Measurements from ENCODE around the gene CLPSL2.

The CLPSL2 gene

DNA sequence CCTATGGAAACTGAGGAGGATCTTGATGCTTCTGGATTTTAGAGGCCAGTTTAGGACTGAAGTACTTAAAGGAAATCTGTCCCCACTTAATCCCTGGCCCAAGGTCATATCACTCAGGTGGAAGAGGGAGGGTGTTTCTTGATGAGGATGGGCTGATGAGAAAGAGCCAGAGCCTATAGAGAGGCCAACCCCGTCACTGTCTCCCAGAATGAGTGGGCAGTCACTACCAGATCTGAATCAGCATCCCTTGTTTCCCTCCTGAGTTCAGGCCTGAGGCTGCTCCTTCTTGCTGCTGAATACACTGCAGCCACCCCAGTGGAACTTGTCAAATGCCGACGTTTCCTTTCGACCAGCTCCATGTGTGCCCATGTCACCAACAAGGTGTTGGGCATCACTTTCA, 24.8 kb upstream of the CLPSL2 start:
- Histone ChIP-seq H3K4me3 (ENCODE audit: low read depth in 1 of 2, low read length in 2 of 2) (no peak overlapping the region), H3K4me1 (ENCODE audit: control insufficient read depth in 1 of 2, insufficient read depth in 2 of 2, low read length in 2 of 2) (no peaks in the 10 kb centered on the region), H3K36me3 (ENCODE audit: control insufficient read depth in 1 of 2, insufficient read depth in 2 of 2, low read length in 2 of 2) (no peaks in the 10 kb centered on the region), H3K9me3 (ENCODE audit: control insufficient read depth in 1 of 2, low read length in 2 of 2) (peaks cover 0 to 6% of the 10 kb centered on the region in 2 donors), H3K27me3 (ENCODE audit: low read depth, low read length) (no peaks in the 10 kb centered on the region), H3K27ac (ENCODE audit: low read length) (no peak overlapping the region)

GRCh38 chr6:35752330-35752729, 24.1 kb upstream of the CLPSL2 start:
- H3K27me3 ChIP-seq (ENCODE audit: low read depth, low read length): no peaks in the 10 kb centered on the region
- H3K27ac ChIP-seq (ENCODE audit: low read length): no peak overlapping the region
- H3K36me3 ChIP-seq (ENCODE audit: control insufficient read depth in 1 of 2, insufficient read depth in 2 of 2, low read length in 2 of 2): no peaks in the 10 kb centered on the region
- H3K9me3 ChIP-seq (ENCODE audit: control insufficient read depth in 1 of 2, low read length in 2 of 2): peaks cover 0 to 4% of the 10 kb centered on the region in 2 donors
- no peaks in the 10 kb centered on the region for H3K4me1 ChIP-seq (ENCODE audit: control insufficient read depth in 1 of 2, insufficient read depth in 2 of 2, low read length in 2 of 2)
- H3K4me3 ChIP-seq (ENCODE audit: low read depth in 1 of 2, low read length in 2 of 2): no peak overlapping the region

GRCh38 chr6:35754452-35755277, 21.7 kb upstream of the CLPSL2 start:
- no peaks in the 10 kb centered on the region for H3K4me1 ChIP-seq (ENCODE audit: control insufficient read depth in 1 of 2, insufficient read depth in 2 of 2, low read length in 2 of 2)
- H3K27ac ChIP-seq (ENCODE audit: low read length): no peak overlapping the region
- no peaks in the 10 kb centered on the region for H3K27me3 ChIP-seq (ENCODE audit: low read depth, low read length)
- H3K9me3 ChIP-seq (ENCODE audit: control insufficient read depth in 1 of 2, low read length in 2 of 2): no peaks in the 10 kb centered on the region
- no peaks in the 10 kb centered on the region for H3K36me3 ChIP-seq (ENCODE audit: control insufficient read depth in 1 of 2, insufficient read depth in 2 of 2, low read length in 2 of 2)
- H3K4me3 ChIP-seq (ENCODE audit: low read depth in 1 of 2, low read length in 2 of 2): no peak overlapping the region

- Histone ChIP-seq H3K36me3 (ENCODE audit: control insufficient read depth in 1 of 2, insufficient read depth in 2 of 2, low read length in 2 of 2) (no peaks in the 10 kb centered on the region), H3K27ac (ENCODE audit: low read length) (no peak overlapping the region), H3K4me1 (ENCODE audit: control insufficient read depth in 1 of 2, insufficient read depth in 2 of 2, low read length in 2 of 2) (no peaks in the 10 kb centered on the region), H3K27me3 (ENCODE audit: low read depth, low read length) (no peaks in the 10 kb centered on the region), H3K9me3 (ENCODE audit: control insufficient read depth in 1 of 2, low read length in 2 of 2) (no peaks in the 10 kb centered on the region), H3K4me3 (ENCODE audit: low read depth in 1 of 2, low read length in 2 of 2) (no peak overlapping the region)
These were observed 21.0 kb upstream of the CLPSL2 start for GRCh38 chr6:35755278-35755924.

GRCh38 chr6:35757456-35758123, 18.8 kb upstream of the CLPSL2 start:
- Histone ChIP-seq H3K4me3 (ENCODE audit: low read depth in 1 of 2, low read length in 2 of 2) (no peak overlapping the region), H3K9me3 (ENCODE audit: control insufficient read depth in 1 of 2, low read length in 2 of 2) (no peaks in the 10 kb centered on the region), H3K27me3 (ENCODE audit: low read depth, low read length) (no peaks in the 10 kb centered on the region)

DNA sequence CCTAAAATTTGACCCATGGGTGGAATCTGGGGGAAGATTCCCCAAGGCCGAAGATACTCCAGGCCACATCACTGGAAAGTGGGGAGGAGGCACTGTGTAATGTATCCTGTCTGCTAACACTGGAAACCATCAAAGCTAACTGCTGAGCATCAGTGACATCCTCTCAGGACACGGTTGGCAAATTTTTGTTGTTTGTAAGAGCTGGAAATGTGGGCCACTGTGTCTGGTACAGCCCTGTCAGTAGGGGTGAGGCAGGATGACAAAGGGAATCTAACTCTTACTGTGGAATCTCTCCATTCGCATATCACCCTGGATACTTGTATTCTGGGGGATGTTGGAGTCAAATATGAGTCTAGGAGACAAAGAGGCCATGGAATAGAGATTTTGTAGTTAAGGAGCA, 17.0 kb upstream of the CLPSL2 start:
- no peaks in the 10 kb centered on the region for H3K36me3 ChIP-seq (ENCODE audit: control insufficient read depth in 1 of 2, insufficient read depth in 2 of 2, low read length in 2 of 2)
- no peak overlapping the region for H3K4me3 ChIP-seq (ENCODE audit: low read depth in 1 of 2, low read length in 2 of 2)
- no peaks in the 10 kb centered on the region for H3K4me1 ChIP-seq (ENCODE audit: control insufficient read depth in 1 of 2, insufficient read depth in 2 of 2, low read length in 2 of 2)
- no peak overlapping the region for H3K27ac ChIP-seq (ENCODE audit: low read length)
- H3K9me3 ChIP-seq (ENCODE audit: control insufficient read depth in 1 of 2, low read length in 2 of 2): no peaks in the 10 kb centered on the region
- peaks cover 16% of the 10 kb centered on the region for H3K27me3 ChIP-seq (ENCODE audit: low read depth, low read length)

More at GRCh38 chr6:35757456-35758123, 18.8 kb upstream of the CLPSL2 start:
- no peaks in the 10 kb centered on the region for H3K36me3 ChIP-seq (ENCODE audit: control insufficient read depth in 1 of 2, insufficient read depth in 2 of 2, low read length in 2 of 2)
- no peak overlapping the region for H3K27ac ChIP-seq (ENCODE audit: low read length)
- H3K4me1 ChIP-seq (ENCODE audit: control insufficient read depth in 1 of 2, insufficient read depth in 2 of 2, low read length in 2 of 2): no peaks in the 10 kb centered on the region

GRCh38 chr6:35765739-35766138, 10.7 kb upstream of the CLPSL2 start:
- Histone ChIP-seq H3K4me3 (ENCODE audit: low read depth in 1 of 2, low read length in 2 of 2) (no peak overlapping the region), H3K27ac (ENCODE audit: low read length) (no peak overlapping the region), H3K36me3 (ENCODE audit: control insufficient read depth in 1 of 2, insufficient read depth in 2 of 2, low read length in 2 of 2) (no peaks in the 10 kb centered on the region), H3K4me1 (ENCODE audit: control insufficient read depth in 1 of 2, insufficient read depth in 2 of 2, low read length in 2 of 2) (no peaks in the 10 kb centered on the region), H3K27me3 (ENCODE audit: low read depth, low read length) (peaks cover 18% of the 10 kb centered on the region), H3K9me3 (ENCODE audit: control insufficient read depth in 1 of 2, low read length in 2 of 2) (no peaks in the 10 kb centered on the region)

DNA sequence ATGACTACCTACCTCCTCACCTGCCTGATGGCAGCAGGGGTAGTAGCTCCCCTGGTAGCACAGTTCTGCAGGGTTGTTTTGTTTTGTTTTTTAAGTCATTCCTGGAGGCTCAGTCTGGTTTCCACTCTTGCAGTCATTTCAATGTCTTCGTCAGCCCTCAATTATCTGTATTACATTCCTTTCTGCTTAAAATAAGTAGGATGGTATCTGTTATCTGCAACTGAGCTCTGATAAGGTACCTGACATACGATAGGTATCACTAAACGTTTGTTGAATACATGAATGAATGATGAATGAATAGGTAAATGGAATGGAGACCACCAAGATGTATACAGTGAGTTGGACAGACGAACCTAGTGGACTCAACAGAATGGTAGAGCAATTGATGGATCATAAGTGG, 7.2 kb upstream of the CLPSL2 start:
- H3K4me1 ChIP-seq (ENCODE audit: control insufficient read depth in 1 of 2, insufficient read depth in 2 of 2, low read length in 2 of 2): no peaks in the 10 kb centered on the region
- H3K4me3 ChIP-seq (ENCODE audit: low read depth in 1 of 2, low read length in 2 of 2): no peak overlapping the region
- no peaks in the 10 kb centered on the region for H3K36me3 ChIP-seq (ENCODE audit: control insufficient read depth in 1 of 2, insufficient read depth in 2 of 2, low read length in 2 of 2)
- H3K27ac ChIP-seq (ENCODE audit: low read length): no peak overlapping the region
- no peaks in the 10 kb centered on the region for H3K9me3 ChIP-seq (ENCODE audit: control insufficient read depth in 1 of 2, low read length in 2 of 2)
- peaks cover 4% of the 10 kb centered on the region for H3K27me3 ChIP-seq (ENCODE audit: low read depth, low read length)

- no peak overlapping the region for H3K4me3 ChIP-seq (ENCODE audit: low read depth in 1 of 2, low read length in 2 of 2)
- no peak overlapping the region for H3K27ac ChIP-seq (ENCODE audit: low read length)
- H3K9me3 ChIP-seq (ENCODE audit: control insufficient read depth in 1 of 2, low read length in 2 of 2): no peaks in the 10 kb centered on the region
- H3K4me1 ChIP-seq (ENCODE audit: control insufficient read depth in 1 of 2, insufficient read depth in 2 of 2, low read length in 2 of 2): peaks cover 0 to 1% of the 10 kb centered on the region in 2 donors
- no peaks in the 10 kb centered on the region for H3K36me3 ChIP-seq (ENCODE audit: control insufficient read depth in 1 of 2, insufficient read depth in 2 of 2, low read length in 2 of 2)
- no peaks in the 10 kb centered on the region for H3K27me3 ChIP-seq (ENCODE audit: low read depth, low read length)
These were observed 5.1 kb upstream of the CLPSL2 start for GRCh38 chr6:35771343-35771627.

- no peaks in the 10 kb centered on the region for H3K36me3 ChIP-seq (ENCODE audit: control insufficient read depth in 1 of 2, insufficient read depth in 2 of 2, low read length in 2 of 2)
- H3K4me1 ChIP-seq (ENCODE audit: control insufficient read depth in 1 of 2, insufficient read depth in 2 of 2, low read length in 2 of 2): peaks cover 0 to 4% of the 10 kb centered on the region in 2 donors
- no peak overlapping the region for H3K27ac ChIP-seq (ENCODE audit: low read length)
- H3K4me3 ChIP-seq (ENCODE audit: low read depth in 1 of 2, low read length in 2 of 2): no peak overlapping the region
- H3K9me3 ChIP-seq (ENCODE audit: control insufficient read depth in 1 of 2, low read length in 2 of 2): no peaks in the 10 kb centered on the region
- H3K27me3 ChIP-seq (ENCODE audit: low read depth, low read length): no peaks in the 10 kb centered on the region
These were observed 2.1 kb upstream of the CLPSL2 start for GRCh38 chr6:35774116-35774794.

GRCh38 chr6:35775031-35775430, 1.4 kb upstream of the CLPSL2 start:
- Histone ChIP-seq H3K9me3 (ENCODE audit: control insufficient read depth in 1 of 2, low read length in 2 of 2) (no peaks in the 10 kb centered on the region), H3K36me3 (ENCODE audit: control insufficient read depth in 1 of 2, insufficient read depth in 2 of 2, low read length in 2 of 2) (no peaks in the 10 kb centered on the region), H3K27me3 (ENCODE audit: low read depth, low read length) (no peaks in the 10 kb centered on the region), H3K27ac (ENCODE audit: low read length) (no peak overlapping the region), H3K4me3 (ENCODE audit: low read depth in 1 of 2, low read length in 2 of 2) (no peak overlapping the region), H3K4me1 (ENCODE audit: control insufficient read depth in 1 of 2, insufficient read depth in 2 of 2, low read length in 2 of 2) (peaks cover 0 to 4% of the 10 kb centered on the region in 2 donors)

Measured in muscle layer of duodenum (tissue), 2 donors.